Body of pancreas (tissue), 4 donors: Measurements from ENCODE around the gene POLA1.

Experiments
- CTCF ChIP-seq, 7 experiments: fragments of 450-650 bp in 4 of 7; fragments of 200-600 bp in 3 of 7; sonication (generic) in 3 of 7; IDR thresholded peaks; one replicate each; pipeline ENCODE4 v1.5.1; 2016 to 2019; ENCODE audit warnings: antibody characterized with exemption in 7 of 7
- POLR2A ChIP-seq, 3 donors: fragments of 450-650 bp; IDR thresholded peaks; one replicate each; pipeline ENCODE4 v1.6.1; 2016; ENCODE audit warnings: antibody characterized with exemption in 3 of 3, mild to moderate bottlenecking in 2 of 3

- TF ChIP-seq CTCF (IDR thresholded peaks at IDR 0.05), result no peak
- TF ChIP-seq POLR2A (IDR thresholded peaks at IDR 0.05), result no peak
These were observed 234.4 kb downstream of the POLA1 start for GRCh38 chrX:24928114-24928513.
